HFF-Myc (cell line): ENCODE results near the gene GRIP1.

Experiments
- DNase-seq: peaks from one replicate; pipeline ENCODE4 v3.0.0-alpha.2; 2011; ENCODE audit warnings: low read depth; ENCODE audit errors: extremely low read depth
- H3K4me3 ChIP-seq: replicated peaks from 2 replicates; pipeline ENCODE4 v1.5.1; 2011; ENCODE audit warnings: low read depth, mild to moderate bottlenecking, control low read depth, low read length
- CTCF ChIP-seq: IDR thresholded peaks from 2 replicates; pipeline ENCODE4 v1.5.1; 2012; ENCODE audit warnings: mild to moderate bottlenecking, low read depth, low read length, control low read depth; ENCODE audit errors: missing control alignments

Gene GRIP1

GRCh38 chr12:66666481-66666880 is 12.4 kb downstream of the GRIP1 start:
- TF ChIP-seq CTCF: no peak
- H3K4me3 ChIP-seq: no peak overlapping the region
- DNase-seq: no peak

GRCh38 chr12:66665435-66665985 is 13.4 kb downstream of the GRIP1 start:
- no peak for DNase-seq
- TF ChIP-seq CTCF: no peak
- H3K4me3 ChIP-seq: no peak overlapping the region

GRCh38 chr12:66664076-66664475 is 14.8 kb downstream of the GRIP1 start:
- no peak for DNase-seq
- no peak for TF ChIP-seq CTCF
- no peak overlapping the region for H3K4me3 ChIP-seq

DNA sequence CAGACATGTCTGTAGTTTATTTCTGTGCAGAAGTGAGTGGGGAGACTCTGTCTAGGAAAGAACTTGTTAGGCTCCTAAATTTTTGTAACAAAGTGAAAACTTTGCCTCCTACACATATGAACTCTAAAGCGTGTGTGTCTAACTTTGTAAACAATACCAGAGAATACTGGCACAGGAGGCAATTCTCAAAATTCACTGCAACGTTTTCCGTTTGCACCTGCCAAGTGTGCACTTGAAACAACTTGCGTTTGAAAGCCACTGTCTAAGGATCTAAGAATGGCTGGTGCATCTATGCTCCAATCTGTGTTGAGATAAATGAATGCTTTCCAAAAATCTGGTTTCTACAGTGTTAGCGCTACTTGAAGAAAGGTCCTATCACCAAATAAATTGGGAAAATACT is 15.3 kb downstream of the GRIP1 start:
- no peak overlapping the region for H3K4me3 ChIP-seq
- no peak for DNase-seq
- TF ChIP-seq CTCF: no peak

GRCh38 chr12:66662729-66663128 is 16.1 kb downstream of the GRIP1 start:
- no peak for TF ChIP-seq CTCF
- H3K4me3 ChIP-seq: no peak overlapping the region
- DNase-seq: no peak

DNA sequence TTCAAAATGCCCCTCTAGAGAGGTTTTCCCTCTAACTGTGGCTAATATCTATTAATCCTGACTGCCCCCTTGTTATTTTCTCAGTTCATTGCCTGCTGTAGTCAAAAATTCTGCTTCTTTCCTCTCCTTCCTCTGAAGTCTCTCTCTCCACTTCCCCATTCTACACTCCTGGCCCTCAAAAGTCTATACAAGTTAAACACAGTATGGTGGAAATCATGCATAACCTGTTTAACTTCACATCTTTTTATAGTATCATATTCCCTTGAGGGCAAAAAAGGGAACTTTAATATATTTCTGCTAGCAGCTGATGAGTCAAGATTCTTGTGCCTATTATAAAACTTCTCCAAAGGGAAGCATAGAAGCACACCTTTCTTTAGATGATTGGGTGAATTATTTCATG is 16.7 kb downstream of the GRIP1 start:
- H3K4me3 ChIP-seq: no peak overlapping the region
- no peak for TF ChIP-seq CTCF
- DNase-seq: no peak

DNA sequence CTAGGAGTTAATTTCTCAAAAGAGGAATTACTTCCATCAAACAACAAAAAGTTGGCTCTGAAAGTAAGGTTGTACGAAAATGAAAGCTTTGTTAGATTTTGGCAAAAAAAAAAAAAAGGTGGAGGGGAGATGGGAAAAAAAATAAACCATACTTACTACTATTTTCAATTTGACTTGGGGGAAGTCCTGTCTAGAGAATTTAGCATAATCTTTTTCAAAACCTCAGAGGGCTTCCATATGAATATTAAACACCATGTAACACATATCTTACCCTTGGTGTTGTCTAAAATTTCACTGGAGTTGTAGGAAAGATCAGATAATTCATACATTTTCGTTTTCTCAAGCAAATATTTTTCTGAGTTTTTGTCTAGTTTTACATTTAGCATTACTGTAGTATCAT is 17.5 kb downstream of the GRIP1 start:
- DNase-seq: no peak
- TF ChIP-seq CTCF: no peak
- no peak overlapping the region for H3K4me3 ChIP-seq
